GM18519 (cell line): ENCODE data around the gene LHX8.

Experiments used
- ATAC-seq: cut with Tn5 transposase; IDR thresholded peaks from one replicate; pipeline ENCODE4 v1.9.1; 2021; ENCODE audit warnings: mild to moderate bottlenecking, moderate library complexity; ENCODE audit not compliant: unreplicated experiment, low FRiP score

The LHX8 gene

DNA sequence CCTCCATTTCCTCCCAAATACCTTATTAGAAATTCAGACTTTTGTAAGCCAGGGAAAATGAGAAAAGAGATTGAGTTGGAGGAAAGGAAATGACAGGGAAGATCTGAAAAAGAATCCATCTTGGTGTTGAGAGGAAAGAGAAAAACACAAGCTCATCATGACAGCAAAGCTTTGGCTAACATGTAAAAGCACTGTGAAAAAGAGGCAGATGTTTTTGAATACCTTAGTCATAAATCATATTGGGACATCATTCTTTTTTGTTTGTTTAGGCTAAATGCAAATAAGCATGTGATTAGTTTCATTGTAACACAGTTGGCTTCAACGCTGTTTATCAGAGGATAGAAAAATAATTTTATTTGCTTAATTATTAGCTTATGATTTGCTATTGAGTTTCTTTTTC lies 64.6 kb downstream of the LHX8 start:
- no peak for ATAC-seq

DNA sequence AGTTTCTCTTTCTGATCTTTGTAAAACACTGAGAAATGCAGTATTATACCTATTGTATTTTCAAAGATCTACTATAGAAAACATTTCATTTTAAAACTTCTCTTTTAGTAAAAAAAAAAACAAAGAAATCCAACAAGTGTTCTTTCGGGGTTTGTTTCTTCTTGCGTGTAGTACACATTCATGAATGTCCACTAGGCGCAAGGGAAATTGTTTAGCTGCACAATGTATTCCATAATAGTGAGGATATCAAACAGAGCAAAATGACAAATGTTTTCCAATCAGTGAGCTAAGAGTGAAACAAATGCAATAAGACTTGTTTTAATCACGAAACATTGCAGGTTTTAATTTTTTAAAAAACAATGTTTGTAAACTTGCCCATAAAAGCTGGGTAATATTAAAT lies 68.6 kb downstream of the LHX8 start:
- no peak for ATAC-seq

DNA sequence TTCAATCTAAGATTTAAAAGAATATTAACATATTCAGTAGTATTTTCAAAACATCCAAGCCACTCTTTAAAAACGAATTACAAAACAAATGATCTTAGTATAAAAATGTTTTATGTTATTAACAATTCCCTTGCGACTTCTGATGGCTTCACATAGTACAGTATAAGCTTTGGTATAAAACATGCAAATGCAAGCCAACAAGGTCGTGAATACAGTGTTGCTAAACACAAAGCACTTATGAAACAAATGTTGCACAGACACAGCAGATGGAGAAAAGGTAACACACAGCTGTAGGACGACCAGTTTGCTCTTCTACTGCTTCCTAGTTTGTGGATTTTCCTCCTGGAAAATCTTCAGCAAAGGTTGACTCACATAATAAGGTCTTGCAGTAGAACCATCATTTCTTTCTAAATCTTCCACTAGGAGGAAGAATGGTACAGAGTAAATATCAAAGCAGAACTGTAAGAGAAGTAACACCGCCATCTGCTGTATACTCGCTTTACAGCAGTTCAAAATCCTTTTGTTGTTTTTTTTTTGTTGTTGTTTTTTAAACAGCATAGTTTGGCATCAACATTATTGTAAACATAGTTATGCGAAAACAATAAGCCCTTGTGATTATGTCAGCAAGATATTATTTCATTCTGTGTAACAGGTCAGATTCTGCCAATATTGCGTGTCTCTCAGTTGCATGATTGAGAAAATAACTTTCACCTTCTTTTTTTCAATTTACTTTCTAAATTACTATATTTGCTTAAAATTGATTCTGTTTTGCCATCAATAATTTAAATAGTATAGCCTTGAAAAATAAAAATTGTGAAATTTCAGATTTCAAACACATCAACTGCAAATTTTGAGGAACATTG lies 69.5 kb downstream of the LHX8 start:
- ATAC-seq = peak; percentile 87

DNA sequence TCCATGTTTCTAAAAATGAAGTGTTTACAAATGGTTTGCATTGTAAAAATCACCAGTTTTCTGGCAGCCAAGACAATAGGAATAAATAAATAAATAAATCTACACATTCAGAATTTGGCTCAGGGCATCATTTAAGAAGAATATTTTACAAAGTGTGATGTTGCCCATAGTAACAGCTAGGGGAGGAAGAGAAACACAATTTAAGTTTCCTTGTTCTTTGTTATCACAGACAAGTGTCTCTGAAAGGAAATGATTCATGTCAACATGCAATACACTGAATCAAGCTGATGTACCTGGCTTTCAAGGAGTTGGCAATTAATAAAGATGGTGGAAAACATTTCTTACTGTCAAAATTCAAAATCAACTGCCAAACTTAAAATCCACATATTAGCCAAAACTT lies 74.7 kb downstream of the LHX8 start:
- ATAC-seq = no peak
